ENCODE data around the gene ZNF785.

DNA sequence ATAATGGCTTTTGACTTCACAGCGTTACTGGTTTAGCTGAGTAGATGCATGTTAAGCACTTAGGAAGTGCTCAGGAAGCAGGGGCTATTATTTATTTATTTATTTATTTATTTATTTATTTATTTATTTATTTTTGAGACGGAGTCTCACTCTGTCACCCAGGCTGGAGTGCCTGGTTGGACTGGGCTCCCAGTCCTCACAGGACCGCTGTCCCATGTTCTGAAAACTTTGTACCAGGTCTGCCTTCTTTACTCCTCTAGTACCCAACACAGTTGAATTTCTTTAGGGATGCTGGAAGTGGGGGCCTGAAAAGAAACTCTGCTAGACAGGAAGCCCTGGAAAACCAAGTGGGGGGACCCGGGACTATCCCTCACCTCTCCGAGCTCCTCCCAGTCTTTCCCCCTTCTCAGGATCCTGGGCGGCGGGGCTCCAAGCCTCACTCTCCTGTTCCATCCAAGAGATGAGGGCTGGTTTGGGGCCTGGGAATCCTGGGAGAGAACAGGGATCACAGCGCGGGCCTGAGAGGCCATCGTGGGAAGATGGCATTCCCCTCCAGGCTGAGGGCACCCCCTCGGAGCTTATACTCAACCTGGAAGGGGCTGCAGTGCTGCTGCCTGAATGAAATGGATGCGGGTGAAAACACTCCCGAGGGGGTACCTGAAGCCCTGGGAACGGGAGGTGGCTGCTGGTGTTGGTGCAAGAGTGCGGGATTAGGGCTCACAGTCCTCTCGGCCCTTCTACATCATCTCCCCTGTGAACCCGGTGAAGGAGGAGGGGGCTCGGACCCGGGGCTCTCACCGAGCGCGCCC, 14.7 kb downstream of the ZNF785 start:
- TF ChIP-seq, protein P1, sequence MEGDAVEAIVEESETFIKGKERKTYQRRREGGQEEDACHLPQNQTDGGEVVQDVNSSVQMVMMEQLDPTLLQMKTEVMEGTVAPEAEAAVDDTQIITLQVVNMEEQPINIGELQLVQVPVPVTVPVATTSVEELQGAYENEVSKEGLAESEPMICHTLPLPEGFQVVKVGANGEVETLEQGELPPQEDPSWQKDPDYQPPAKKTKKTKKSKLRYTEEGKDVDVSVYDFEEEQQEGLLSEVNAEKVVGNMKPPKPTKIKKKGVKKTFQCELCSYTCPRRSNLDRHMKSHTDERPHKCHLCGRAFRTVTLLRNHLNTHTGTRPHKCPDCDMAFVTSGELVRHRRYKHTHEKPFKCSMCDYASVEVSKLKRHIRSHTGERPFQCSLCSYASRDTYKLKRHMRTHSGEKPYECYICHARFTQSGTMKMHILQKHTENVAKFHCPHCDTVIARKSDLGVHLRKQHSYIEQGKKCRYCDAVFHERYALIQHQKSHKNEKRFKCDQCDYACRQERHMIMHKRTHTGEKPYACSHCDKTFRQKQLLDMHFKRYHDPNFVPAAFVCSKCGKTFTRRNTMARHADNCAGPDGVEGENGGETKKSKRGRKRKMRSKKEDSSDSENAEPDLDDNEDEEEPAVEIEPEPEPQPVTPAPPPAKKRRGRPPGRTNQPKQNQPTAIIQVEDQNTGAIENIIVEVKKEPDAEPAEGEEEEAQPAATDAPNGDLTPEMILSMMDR (IDR thresholded peaks at IDR 0.05; ENCODE audit: insufficient read depth, low read depth, low read length) = no peak
- TF ChIP-seq EZH2 (IDR thresholded peaks at IDR 0.05; ENCODE audit: insufficient read depth, low read length) = no peak

Data from astrocyte (in vitro differentiated cells and primary cell).